ENCODE data around the gene CSNK1A1.
"Not testable (repeated sequence)": the region's sequence is repeated elsewhere in the genome, so short reads cannot be mapped to it uniquely, and the experiment has no call there.

Gene CSNK1A1

DNA sequence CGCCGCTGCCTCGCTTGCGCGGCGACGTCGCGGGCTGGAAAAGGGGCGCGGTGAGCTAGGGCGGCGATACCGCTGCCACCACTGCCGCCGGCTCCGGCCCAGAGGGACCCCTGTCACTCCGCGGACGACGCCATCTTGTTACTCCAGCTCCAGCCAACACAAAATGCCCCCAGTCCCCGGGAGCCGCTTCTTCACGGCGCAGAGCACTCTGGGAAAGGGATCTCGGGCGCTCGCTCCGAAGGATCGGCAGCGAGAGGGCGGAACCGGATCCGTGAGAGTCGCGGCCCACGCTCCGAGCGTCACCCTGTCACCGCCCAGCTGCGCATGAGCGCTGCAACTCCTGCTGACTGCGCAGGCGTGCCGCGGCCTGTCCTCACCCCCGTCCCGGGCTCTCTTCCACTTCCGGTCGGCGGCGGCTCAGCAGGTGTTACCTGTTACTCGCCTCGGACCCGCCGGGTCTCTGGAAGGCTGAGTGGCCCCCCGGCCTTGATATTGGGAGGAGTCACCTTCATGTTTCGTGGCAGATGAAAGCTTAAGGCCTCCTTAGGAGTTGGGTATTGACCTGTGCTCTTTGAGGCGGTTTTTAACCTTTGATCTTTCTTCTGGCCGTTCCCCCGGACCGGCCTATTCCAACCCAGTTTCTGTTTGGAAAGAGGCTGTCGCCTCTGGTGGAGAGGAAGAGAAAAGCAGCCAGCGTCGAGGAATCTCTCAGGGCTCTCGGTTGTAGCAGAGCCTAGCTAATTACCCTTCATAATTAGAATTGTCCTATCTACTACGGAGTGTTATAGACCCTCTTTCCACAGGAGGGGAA lies at the start of gene CSNK1A1:
CSNK1A1 (minus strand) TSS at position 213 of the 811 bp plus-strand sequence. CDS start 475 bp downstream, outside the sequence.
- peak; percentile 97 for DNase-seq (ENCODE audit: low spot score)

DNA sequence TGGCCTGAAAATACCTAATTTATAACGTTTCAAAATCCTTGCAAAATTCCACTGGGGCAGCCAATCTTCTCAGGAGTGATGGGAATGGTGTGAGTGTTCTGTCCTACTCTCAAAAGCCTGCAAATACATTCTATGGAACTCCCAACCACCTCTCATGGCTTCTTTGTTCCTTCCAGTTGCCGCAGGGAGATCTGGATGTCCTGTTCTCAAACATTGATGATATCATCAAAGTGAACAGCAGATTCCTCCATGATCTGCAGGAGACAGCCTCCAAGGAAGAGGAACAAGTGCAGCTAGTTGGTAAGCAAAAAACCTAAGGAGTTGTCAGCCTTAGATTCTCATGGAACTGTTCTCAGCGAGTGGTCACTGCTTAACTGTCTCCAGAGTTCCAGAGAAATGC lies 49.7 kb upstream of the CSNK1A1 start:
- no peak for DNase-seq (ENCODE audit: low spot score)

DNA sequence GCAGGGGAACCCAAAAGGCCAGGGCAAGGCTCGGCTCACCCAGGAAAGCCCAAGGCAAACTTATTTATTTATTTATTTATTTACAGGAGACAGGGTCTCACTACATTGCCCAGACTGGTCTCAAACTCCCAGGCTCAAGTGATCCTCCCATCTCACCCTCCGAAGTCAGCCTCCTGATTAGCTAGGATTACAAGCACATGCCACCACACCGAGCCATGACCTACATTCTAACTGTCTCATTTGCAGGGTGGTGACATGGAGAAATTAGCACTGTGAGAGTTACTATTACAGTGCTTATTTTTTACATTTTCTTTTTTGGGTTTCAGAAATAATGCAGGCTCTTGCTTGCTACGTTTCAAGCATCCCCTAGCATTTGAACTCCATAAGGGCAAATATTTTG lies 48.1 kb upstream of the CSNK1A1 start:
- no peak for DNase-seq (ENCODE audit: low spot score)

DNA sequence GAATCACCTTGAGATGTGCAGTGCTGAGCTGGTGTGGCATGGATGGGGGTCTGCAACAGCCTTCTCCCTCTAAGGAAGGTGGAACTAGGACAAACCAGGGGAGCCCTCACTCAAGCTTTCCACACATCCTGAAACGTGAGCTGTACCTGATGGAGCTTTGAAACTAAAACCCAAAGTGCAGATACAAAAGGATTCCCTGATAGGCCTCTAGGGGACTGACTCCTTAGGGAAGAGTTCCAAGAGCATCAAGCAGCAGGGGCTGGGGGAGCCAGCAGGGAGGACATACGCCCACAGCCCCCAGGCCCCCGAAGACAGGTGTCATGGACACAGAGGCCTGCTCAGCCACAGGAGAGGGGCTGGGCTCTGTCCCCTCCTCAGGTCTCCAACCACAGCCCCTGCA lies 47.7 kb upstream of the CSNK1A1 start:
- DNase-seq (ENCODE audit: low spot score): no peak

DNA sequence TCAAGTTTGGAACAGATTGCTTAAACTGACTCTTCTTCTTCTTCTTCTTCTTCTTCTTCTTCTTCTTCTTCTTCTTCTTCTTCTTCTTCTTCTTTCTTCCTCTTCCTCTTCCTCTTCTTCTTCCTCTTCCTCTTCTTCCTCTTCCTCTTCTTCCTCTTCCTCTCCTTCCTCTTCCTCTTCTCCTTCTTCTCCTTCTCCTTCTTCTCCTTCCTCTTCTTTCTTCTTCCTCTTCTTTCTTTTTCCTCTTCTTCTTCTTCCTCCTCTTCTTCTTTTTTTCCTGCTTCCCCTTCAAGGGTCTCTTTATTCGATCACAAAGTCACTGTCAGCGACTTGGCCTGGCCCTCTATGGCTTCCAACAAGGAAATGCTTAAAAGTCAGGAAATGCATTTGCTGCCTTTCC lies 47.0 kb upstream of the CSNK1A1 start:
- DNase-seq (ENCODE audit: low spot score): not testable (repeated sequence)

DNA sequence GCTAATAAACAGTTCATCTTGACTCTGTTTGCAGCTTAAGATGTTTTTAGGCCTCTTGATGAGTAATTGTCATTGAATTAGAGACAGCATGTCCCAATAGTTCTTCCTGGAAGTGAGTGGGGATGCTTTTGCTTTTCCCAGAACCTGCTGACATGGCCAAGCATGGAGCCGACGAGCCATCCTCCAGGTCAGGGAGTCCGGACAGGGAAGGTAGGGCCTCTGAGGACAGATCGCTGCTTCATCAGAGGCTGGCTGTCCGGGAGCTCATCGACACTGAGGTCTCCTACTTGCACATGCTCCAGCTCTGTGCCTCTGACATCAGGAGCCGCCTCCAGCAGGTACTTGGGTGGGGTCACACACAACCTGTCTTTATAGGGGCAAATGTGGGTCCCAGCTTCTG lies 46.4 kb upstream of the CSNK1A1 start:
- DNase-seq (ENCODE audit: low spot score): no peak

DNA sequence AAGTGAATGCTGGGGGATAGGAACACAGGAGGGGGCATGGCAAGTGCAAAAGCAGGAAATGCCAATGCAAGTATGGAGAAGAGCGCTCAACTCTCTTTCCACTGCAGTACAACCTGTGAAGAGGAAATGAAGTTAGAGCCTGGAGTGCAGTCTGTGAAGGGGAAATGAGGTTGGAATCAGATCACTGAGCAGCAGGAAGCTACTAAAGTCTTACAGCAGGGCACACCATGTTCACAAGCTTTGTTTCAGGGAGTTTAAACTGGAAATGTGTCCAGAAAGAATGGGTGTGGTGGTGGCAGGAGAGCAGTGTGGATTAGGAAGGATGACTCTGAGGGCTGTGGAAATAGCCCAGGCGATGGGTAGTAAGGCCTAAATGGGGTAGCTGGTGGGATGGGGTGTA lies 45.5 kb upstream of the CSNK1A1 start:
- no peak for DNase-seq (ENCODE audit: low spot score)

DNA sequence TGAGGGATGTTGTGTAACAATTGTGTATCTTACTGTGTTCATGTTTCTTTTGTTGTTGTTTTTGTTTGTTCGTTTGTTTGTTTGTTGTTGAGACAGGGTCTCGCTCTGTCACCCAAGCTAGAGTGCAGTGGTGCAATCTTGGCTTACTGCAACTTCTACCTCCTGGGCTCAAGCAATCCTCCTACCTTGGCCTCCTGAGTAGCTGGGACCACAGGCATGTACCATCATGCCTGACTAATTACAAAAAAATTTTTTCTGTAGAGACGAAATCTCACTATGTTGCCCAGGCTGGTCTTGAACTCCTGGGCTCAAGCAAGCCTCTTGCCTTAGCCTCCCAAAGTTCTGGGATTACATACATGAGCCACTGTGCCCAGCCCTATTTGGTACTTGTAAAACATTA lies 43.9 kb upstream of the CSNK1A1 start:
- DNase-seq (ENCODE audit: low spot score): not testable (repeated sequence)

DNA sequence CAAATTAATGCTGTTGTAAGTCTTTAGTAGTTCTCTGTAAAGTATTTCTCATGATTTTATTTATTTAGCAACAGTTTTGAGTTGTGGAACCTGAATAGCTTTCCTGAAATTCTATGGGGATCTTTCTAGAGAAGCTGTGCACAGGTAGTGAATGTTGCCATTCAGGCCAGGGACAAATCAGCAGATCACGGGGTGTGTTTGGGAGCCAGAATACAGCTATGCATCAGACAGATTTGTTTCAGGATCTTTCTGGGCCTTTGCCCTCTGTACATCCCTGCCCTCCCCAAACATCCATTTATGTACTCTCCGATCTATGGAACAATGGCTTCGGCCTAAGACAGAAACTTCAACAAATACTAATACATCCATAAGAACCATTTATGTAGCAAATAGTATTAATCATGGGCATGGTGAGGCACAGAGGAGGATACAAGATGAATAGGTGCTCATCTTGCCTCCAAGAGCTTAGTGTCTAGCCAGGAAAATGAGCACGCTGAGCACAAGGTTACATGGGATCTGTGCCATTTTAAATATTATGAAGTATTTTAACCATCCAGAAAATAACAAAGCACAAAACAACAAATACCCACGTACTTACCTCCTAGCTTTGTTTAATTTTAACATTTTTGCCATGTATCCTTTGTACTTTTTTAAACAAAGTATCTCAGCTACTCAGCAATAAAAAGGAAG lies 43.1 kb upstream of the CSNK1A1 start:
- DNase-seq (ENCODE audit: low spot score): no peak

DNA sequence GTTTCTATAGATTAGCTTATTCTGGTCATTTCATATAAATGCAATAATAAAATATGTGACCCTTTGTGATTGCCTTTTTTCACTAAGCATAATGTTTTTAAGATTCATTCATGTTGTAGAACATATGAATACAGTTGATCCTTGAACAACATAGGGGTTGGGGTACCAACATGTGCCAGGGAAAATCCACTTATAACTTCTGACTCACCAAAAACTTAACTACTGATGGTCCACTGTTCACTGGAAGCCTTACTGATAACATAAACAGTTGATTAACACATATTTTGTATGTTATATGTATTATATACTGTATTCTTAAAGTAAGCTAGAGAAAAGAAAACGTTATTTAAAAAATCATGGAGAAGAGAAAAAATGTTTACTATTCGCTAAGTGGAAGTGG lies 42.1 kb upstream of the CSNK1A1 start:
- DNase-seq (ENCODE audit: low spot score): no peak

DNA sequence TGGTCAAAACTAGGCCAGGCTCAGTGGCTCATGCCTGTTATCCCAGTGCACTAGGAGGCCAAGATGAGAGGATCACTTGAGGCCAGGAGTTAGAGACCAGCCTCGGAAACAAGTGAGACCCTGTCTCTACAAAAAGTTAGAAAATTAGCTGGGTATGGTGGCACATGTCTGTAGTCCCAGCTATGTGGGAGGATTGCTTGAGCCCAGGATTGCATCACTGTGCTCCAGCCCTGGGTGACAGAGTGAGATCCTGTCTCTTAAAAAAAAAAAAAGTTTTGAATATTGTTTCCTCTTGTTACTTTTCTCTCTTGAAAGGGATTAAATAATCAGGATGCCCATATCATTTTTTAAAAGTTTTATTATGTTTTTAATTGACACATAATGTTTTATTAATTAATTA lies 37.7 kb upstream of the CSNK1A1 start:
- no peak for DNase-seq (ENCODE audit: low spot score)

DNA sequence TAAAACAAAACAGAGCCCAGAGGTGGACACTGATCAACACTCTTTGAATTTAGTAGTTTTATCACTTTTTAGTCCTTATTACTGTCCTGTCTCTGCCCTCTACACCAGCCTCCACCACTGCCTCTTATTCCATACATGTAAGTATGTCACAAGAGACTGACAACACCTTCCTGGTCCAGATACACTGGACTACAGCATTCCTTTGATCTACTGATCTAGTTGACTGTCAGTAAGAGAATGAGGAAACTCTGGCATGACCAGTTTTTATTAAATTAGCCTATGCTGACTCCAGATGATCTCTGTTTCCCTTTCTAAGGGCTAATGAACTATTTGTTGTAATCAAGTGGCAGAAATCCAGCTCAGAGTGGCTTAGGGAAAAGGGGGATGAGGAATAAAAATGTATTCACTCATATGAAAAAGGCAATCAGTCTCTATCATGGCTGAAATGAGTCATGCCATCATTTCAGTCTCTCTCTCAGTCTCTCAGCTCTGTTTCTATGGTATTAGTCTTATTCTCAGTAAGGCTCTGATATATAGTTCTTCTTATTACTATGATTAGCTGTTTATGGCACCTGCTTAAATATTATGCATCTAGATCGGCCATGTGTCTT lies 35.6 kb upstream of the CSNK1A1 start:
- no peak for DNase-seq (ENCODE audit: low spot score)

DNA sequence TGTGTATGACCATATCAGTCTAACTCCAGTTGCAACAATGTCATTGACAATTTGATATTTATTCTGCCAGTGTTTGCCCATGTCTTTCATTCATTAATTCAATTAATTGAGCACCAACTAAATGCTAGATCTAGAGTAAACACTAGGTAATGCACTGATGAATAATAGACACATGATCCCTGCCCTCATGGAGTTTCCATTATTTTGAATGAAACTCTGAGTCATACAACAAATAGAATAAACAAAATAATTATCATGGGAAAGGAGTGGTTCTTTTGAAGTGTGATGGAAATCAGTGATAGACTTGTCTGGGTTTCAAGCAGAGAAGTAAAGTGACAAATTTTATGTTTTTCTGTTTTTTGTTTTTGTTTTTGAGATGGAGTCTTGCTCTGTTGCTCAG lies 34.7 kb upstream of the CSNK1A1 start:
- no peak for DNase-seq (ENCODE audit: low spot score)

DNA sequence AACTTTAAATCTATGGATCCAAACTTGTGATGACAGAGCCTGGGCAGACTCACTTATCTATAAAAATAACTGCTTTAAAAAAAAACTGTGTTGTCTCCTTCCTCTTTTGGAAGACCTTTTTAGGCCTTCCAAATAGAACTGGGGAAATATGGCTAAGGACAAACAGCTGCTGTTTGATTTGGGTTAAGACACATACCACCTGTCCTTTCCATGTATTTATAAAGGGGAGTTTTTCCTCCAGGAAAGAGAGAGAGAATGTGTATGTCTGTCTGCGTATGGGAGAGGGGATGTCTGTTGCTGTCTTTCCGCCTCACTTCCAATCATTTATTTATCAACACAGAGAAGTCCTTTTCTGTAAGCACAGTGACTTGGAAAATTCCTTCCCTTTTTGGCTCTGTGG lies 32.9 kb upstream of the CSNK1A1 start:
- peak; percentile 61 for DNase-seq (ENCODE audit: low spot score)

DNA sequence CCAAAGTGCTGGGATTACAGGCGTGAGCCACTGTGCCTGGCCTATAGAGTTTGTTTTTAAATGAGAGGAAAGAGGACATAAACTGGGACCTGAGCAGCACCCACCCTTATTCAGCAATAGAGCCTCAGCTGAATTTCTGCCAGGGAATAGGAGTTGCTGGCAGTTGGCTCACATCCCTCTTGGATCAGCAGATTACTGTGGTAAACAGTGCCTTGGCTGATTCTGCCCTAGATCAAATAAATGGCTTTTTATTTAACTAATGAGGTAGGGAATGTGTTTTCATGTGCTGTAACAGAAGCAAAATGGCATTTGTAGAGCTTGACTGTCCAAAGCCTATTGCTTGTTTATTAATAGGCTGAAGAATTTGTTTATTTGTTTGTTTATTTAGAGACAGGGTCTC lies 32.2 kb upstream of the CSNK1A1 start:
- peak; percentile 96 for DNase-seq (ENCODE audit: low spot score)

DNA sequence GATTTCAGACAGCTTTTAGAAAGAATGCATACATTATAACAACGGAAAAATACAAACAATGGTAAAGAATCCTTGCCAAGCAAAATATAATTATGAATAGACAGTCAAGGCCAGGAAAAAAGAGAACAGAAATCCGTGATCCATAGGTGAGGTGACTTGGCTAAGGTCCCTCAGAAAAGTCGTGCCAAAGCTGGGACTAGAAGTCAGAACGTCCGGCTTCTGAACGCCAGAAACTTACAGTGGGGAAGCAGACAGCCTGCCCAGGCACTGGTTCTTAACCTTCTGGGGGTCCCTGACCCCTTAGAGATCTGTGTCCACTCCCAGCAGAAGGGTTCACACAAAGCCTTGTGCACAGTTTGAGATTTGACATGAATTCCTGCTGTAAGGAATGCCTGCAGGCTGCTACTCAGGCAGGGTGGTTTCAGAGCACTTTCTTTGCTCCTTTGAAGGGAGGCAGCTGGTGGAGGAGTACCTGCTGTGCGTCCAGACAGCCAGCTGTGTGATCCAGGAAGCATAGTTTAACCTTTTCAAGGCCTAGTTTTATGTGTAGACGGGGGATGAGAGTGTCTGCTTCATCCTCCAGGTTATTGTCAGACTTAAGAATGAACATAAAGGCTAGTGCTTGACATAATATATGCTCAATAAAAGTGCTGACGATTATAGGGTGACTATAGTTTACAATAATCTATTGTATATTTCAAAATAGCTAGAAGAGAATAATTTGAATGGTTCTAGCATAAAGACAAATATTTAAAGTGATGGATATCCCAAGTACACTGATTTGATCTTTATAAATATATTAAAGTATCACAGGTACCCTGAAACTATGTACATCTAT lies 30.9 kb upstream of the CSNK1A1 start:
- DNase-seq (ENCODE audit: low spot score): peak; percentile 66

DNA sequence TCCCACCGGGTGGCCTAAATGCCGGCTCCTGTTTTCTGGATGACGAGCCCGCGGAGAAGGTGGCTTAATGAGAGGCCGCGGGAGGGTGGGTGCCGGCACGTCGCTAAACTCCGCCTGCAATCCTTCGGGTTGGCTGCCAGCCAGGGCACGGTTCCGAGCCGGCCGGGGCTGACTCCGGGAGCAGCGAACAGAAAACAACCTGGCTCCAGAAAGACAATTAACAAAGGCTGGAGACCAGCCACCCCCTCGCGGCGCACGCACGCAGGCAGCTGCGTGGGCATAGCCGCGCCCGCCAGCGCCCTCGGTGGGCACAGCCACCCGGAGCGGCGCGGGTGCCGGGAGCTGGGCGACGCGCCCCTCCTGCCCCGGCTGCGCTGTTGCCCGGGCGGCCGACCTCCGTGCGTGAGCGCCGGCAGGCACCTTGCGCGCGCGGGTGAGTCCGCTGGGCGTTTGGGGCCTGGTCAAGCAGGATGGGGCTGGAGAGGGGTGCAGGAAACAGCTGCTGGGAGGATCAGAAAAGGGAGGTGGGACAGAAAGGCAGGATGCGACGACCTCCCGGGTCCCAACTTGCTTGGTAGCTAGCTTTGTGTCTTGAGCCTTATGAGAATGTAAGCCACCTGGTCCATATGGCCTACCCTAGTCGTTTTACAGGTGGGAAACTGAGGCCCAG lies 30.1 kb upstream of the CSNK1A1 start, which contains the start of gene ARHGEF37:
ARHGEF37 (plus strand) TSS at position 307 of the 670 bp plus-strand sequence. CDS start 16,272 bp downstream, outside the sequence.
- peak; percentile 80 for DNase-seq (ENCODE audit: low spot score)

DNA sequence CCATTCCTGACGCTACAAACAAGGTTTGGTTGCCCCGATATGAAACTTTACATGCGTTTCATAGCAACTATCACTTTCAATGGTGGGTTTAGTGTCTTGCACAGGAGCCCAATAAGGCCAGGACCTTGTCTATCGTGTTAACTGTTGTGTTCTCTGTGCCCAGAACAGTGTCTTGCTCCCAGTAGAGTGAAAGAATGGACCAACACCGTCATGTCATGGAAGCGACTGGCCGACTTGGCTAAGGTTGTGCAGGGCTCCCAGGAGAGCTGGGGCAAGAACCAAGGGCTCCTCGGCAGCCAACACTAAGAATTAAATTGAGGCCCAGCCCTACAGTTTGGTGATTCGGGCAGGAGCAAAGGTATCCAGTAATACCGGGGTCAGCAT lies 29.6 kb upstream of the CSNK1A1 start:
- DNase-seq (ENCODE audit: low spot score): peak; percentile 53

DNA sequence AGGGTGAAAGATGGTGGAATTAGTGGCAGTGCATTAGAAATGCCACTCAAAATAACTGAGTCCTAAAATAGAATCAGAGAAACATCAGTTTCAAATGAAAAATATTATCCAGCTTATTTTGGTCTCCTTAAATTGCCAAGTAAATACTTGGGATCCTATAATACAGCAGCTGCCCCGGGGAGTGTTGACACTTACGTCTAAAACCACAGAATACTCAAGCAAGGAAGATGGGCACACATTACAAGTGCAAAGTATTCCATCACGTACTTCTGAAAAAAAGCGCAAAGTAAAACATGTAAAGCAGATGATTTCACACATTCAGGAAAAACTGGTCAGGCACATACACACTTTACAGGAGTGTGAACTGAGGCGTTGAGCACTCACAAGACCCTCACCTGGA lies 27.7 kb upstream of the CSNK1A1 start:
- no peak for DNase-seq (ENCODE audit: low spot score)

DNA sequence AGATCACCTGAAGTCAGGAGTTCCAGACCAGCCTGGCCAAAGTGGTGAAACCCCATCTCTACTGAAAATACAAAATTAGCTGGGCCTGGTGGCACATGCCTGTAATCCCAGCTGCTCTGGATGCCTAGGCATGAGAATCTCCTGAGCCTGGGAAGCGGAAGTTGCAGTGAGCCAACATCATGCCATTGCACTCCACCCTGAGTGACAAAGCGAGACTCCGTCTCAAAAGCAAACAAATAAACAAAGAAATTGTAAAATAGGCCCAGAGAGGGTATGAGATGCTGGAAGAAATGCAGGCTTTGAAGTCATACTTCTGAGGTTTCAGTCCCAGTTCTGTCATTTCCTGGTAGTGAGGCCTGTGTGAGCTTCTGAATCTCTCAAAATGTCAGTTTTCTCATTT lies 24.8 kb upstream of the CSNK1A1 start:
- DNase-seq (ENCODE audit: low spot score): no peak

DNA sequence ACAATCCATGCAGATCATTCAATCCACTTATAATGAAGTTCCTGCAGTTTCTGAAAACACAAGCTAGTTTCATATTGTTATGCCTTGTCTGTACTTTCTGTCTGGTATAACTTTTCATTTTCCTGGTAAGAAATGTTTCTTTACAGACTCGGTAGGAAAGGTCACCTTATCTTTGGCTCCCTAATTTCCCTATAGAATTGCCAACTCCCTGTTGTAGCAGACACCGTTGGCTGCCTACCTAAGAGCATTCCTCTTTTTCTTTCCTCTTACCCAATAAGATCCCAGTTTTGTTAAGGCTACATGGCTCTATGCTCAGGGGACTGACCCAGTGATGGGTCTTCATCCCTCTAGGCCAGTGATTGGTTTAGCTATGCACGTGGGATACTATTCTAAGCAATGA lies 23.9 kb upstream of the CSNK1A1 start:
- no peak for DNase-seq (ENCODE audit: low spot score)

All from pons (tissue), 1 donor.